ENCODE results near the gene ADAD2.

DNA sequence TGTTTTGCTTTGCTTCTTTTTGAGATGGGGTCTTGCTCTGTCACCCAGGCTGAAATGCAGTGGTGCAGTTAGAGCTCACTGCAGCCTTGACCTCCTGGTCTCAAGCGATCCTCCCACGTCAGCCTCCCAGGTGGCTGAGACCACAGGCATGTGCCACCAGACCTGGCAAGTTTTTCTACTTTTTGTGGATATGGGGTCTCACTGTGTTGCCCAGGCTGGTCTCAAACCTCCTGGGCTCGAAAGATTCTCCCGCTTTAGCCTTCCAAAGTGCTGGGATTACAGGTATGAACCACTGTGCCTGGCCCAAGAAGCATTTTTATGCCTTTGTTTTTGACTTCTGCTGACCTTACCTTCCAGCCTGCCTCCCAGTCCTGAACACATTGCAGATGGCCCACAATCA lies 35.7 kb upstream of the ADAD2 start:
- TF ChIP-seq, protein P1, sequence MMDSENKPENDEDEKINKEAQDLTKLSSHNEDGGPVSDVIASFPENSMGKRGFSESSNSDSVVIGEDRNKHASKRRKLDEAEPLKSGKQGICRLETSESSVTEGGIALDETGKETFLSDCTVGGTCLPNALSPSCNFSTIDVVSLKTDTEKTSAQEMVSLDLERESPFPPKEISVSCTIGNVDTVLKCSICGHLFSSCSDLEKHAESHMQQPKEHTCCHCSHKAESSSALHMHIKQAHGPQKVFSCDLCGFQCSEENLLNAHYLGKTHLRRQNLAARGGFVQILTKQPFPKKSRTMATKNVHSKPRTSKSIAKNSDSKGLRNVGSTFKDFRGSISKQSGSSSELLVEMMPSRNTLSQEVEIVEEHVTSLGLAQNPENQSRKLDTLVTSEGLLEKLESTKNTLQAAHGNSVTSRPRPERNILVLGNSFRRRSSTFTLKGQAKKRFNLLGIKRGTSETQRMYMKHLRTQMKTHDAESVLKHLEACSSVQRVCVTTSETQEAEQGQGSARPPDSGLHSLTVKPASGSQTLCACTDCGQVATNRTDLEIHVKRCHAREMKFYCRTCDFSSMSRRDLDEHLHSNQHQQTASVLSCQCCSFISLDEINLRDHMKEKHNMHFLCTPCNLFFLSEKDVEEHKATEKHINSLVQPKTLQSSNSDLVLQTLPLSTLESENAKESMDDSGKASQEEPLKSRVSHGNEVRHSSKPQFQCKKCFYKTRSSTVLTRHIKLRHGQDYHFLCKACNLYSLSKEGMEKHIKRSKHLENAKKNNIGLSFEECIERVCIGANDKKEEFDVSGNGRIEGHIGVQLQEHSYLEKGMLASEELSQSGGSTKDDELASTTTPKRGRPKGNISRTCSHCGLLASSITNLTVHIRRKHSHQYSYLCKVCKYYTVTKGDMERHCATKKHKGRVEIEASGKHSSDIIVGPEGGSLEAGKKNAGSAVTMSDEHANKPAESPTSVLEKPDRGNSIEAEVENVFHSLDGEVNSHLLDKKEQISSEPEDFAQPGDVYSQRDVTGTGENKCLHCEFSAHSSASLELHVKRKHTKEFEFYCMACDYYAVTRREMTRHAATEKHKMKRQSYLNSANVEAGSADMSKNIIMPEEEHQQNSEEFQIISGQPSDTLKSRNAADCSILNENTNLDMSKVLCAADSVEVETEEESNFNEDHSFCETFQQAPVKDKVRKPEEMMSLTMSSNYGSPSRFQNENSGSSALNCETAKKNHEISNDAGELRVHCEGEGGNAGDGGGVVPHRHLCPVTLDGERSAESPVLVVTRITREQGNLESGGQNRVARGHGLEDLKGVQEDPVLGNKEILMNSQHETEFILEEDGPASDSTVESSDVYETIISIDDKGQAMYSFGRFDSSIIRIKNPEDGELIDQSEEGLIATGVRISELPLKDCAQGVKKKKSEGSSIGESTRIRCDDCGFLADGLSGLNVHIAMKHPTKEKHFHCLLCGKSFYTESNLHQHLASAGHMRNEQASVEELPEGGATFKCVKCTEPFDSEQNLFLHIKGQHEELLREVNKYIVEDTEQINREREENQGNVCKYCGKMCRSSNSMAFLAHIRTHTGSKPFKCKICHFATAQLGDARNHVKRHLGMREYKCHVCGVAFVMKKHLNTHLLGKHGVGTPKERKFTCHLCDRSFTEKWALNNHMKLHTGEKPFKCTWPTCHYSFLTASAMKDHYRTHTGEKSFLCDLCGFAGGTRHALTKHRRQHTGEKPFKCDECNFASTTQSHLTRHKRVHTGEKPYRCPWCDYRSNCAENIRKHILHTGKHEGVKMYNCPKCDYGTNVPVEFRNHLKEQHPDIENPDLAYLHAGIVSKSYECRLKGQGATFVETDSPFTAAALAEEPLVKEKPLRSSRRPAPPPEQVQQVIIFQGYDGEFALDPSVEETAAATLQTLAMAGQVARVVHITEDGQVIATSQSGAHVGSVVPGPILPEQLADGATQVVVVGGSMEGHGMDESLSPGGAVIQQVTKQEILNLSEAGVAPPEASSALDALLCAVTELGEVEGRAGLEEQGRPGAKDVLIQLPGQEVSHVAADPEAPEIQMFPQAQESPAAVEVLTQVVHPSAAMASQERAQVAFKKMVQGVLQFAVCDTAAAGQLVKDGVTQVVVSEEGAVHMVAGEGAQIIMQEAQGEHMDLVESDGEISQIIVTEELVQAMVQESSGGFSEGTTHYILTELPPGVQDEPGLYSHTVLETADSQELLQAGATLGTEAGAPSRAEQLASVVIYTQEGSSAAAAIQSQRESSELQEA (IDR thresholded peaks at IDR 0.05; ENCODE audit: low read depth), result no peak
- no peak for TF ChIP-seq ADNP (tag; IDR thresholded peaks at IDR 0.05)

Measured in K562 (cell line).